A549 (cell line): Measurements from ENCODE around the gene GABRA5.

Source experiments
- BHLHE40 ChIP-seq: IDR thresholded peaks from 2 replicates; pipeline ENCODE4 v1.6.1; 2012; ENCODE audit warnings: low read depth, low read length, inconsistent platforms
- CHD2 ChIP-seq: fragments of 150-350 bp; IDR thresholded peaks from 2 replicates; pipeline ENCODE4 v1.6.1; 2014; ENCODE audit warnings: low read length; ENCODE audit not compliant: partially characterized antibody
- CTCF ChIP-seq: fragments of >200 bp; sonication (Bioruptor Twin); formaldehyde crosslinking; IDR thresholded peaks from 3 replicates; pipeline ENCODE4 v1.5.1; 2016
- EHMT2 ChIP-seq: fragments of 200-600 bp; sonication (generic); IDR thresholded peaks from 2 replicates; pipeline ENCODE4 v1.6.1; 2016; ENCODE audit warnings: antibody characterized with exemption, low read depth, mild to moderate bottlenecking, moderate library complexity
- ESRRA ChIP-seq: fragments of 150-350 bp; IDR thresholded peaks from 2 replicates; pipeline ENCODE4 v1.6.1; 2014; ENCODE audit warnings: mild to moderate bottlenecking, low read length, borderline replicate concordance
- FOSL2 ChIP-seq, 2 experiments: fragments of 450-650 bp in 1 of 2; fragments of >200 bp in 1 of 2; sonication (Bioruptor Twin) in 1 of 2; formaldehyde crosslinking; IDR thresholded peaks; 2 replicates each; pipeline versions ENCODE4 v1.5.0 to v1.6.1; 2016 to 2020; ENCODE audit warnings: mild to moderate bottlenecking in 1 of 2, moderate library complexity in 1 of 2
- HOXB13 ChIP-seq: fragments of 250-450 bp; sonication (Bioruptor Pico); IDR thresholded peaks from 2 replicates; pipeline ENCODE4 v1.5.0; 2020; ENCODE audit warnings: low read depth, mild to moderate bottlenecking, moderate library complexity
- MAFK ChIP-seq: fragments of 450-650 bp; IDR thresholded peaks from 2 replicates; pipeline ENCODE4 v1.6.1; 2014; ENCODE audit not compliant: partially characterized antibody
- POLR2A ChIP-seq: IDR thresholded peaks from 2 replicates; pipeline ENCODE4 v1.6.1; 2012; ENCODE audit warnings: mild to moderate bottlenecking, low read length
- TP53 ChIP-seq: fragments of 250-450 bp; sonication (Bioruptor Pico); IDR thresholded peaks from 2 replicates; pipeline ENCODE4 v1.5.0; 2021; ENCODE audit warnings: mild to moderate bottlenecking, moderate library complexity
- TF ChIP-seq, protein P1 (sequence below): IDR thresholded peaks from 2 replicates; pipeline ENCODE4 v1.6.1; 2012

GRCh38 chr15:26886566-26886965 is 19.7 kb downstream of the GABRA5 start:
- TF ChIP-seq HOXB13 (CRISPR knock-in tag) (no peak), EHMT2 (no peak), MAFK (no peak), CHD2 (no peak), CTCF (no peak), POLR2A (no peak), BHLHE40 (no peak), TP53 (CRISPR knock-in tag) (no peak), ESRRA (no peak), FOSL2 (IDR thresholded peaks at IDR 0.05) (no peak), FOSL2 (CRISPR knock-in tag; IDR thresholded peaks at IDR 0.05) (no peak)
- TF ChIP-seq, protein P1, sequence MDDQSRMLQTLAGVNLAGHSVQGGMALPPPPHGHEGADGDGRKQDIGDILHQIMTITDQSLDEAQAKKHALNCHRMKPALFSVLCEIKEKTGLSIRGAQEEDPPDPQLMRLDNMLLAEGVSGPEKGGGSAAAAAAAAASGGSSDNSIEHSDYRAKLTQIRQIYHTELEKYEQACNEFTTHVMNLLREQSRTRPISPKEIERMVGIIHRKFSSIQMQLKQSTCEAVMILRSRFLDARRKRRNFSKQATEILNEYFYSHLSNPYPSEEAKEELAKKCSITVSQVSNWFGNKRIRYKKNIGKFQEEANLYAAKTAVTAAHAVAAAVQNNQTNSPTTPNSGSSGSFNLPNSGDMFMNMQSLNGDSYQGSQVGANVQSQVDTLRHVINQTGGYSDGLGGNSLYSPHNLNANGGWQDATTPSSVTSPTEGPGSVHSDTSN: no peak
